H1 (cell line): ENCODE results near the gene YWHAE. TPM values are rescaled to one million over a fixed set of nuclear protein-coding genes. Genes with fewer than 3 reads are reported as not detected.

Source experiments
- CTCF ChIA-PET: fragments of 300-600 bp; sonication (Branson Sonifier 250); formaldehyde crosslinking; loops from one replicate; lab custom pipeline; 2021; ENCODE audit not compliant: partially characterized antibody; lab: Charles Lee
- POLR2A ChIA-PET: fragments of 300-600 bp; sonication (Branson Sonifier 250); formaldehyde crosslinking; loops from one replicate; lab custom pipeline; 2021; ENCODE audit warnings: inconsistent platforms; ENCODE audit not compliant: partially characterized antibody; lab: Charles Lee
- DNase-seq, 2 experiments: peaks; one replicate each; pipeline versions ENCODE4 v3.0.0 to v3.0.0-alpha.2; 2010 to 2022; ENCODE audit warnings: low spot score in 2 of 2, low read depth in 1 of 2, mixed read lengths in 1 of 2
- FAIRE-seq: peaks from 2 replicates; lab custom pipeline; 2011; peaks lifted over from hg19 to GRCh38; lab: Jason Lieb, UNC
- H2AFZ ChIP-seq: 2 replicates; pipeline ENCODE4 v1.8.1; 2012; ENCODE audit warnings: low read length, inconsistent platforms
- H2AK5ac ChIP-seq: 2 replicates; pipeline ENCODE4 v1.6.1; 2013; ENCODE audit warnings: low read depth, low read length
- H2BK120ac ChIP-seq: replicated peaks from 2 replicates; pipeline ENCODE3; 2013; ENCODE audit warnings: low read depth, low read length, inconsistent platforms
- H2BK12ac ChIP-seq: 2 replicates; pipeline ENCODE4 v1.6.1; 2013; ENCODE audit warnings: low read depth, low read length
- H2BK15ac ChIP-seq: 2 replicates; pipeline ENCODE4 v1.6.1; 2013; ENCODE audit warnings: low read length
- H2BK20ac ChIP-seq: 2 replicates; pipeline ENCODE4 v1.6.1; 2013; ENCODE audit warnings: low read length
- H2BK5ac ChIP-seq: 2 replicates; pipeline ENCODE4 v1.6.1; 2013; ENCODE audit warnings: low read depth, low read length
- H3K14ac ChIP-seq: 2 replicates; pipeline ENCODE4 v1.6.1; 2013; ENCODE audit warnings: inconsistent platforms; ENCODE audit not compliant: insufficient read length
- H3K18ac ChIP-seq: 2 replicates; pipeline ENCODE4 v1.6.1; 2013; ENCODE audit warnings: low read length; ENCODE audit errors: extremely low read depth
- H3K23ac ChIP-seq: 2 replicates; pipeline ENCODE4 v1.6.1; 2013; ENCODE audit warnings: inconsistent platforms; ENCODE audit not compliant: insufficient read length
- H3K23me2 ChIP-seq: 2 replicates; pipeline ENCODE4 v1.6.1; 2013; ENCODE audit warnings: low read depth, low read length
- H3K27ac ChIP-seq: 2 replicates; pipeline ENCODE4 v1.6.1; 2011; ENCODE audit warnings: low read depth, low read length, inconsistent platforms
- H3K27me3 ChIP-seq, 4 experiments: replicated peaks in 1 of 4; 1 replicate in 1 of 4; 2 replicates in 3 of 4; pipeline versions ENCODE4 v1.6.1 to v1.8.1; 2011 to 2013; ENCODE audit warnings: low read length in 3 of 4, mild to moderate bottlenecking in 3 of 4, inconsistent platforms in 2 of 4, mixed read lengths in 2 of 4, moderate library complexity in 1 of 4; ENCODE audit not compliant: control insufficient read depth in 3 of 4, insufficient read depth in 3 of 4; ENCODE audit errors: extremely low read depth in 1 of 4
- H3K36me3 ChIP-seq, 4 experiments: 2 replicates each; pipeline versions ENCODE4 v1.6.1 to v1.8.1; 2011 to 2013; ENCODE audit warnings: mild to moderate bottlenecking in 4 of 4, low read length in 3 of 4, moderate library complexity in 2 of 4, control low read depth in 1 of 4, inconsistent platforms in 1 of 4; ENCODE audit not compliant: insufficient read depth in 4 of 4, control insufficient read depth in 2 of 4
- H3K4ac ChIP-seq: replicated peaks from 2 replicates; pipeline ENCODE3; 2013; ENCODE audit warnings: low read length, low read depth, mixed read lengths, inconsistent platforms; ENCODE audit not compliant: insufficient read length
- H3K4me1 ChIP-seq, 4 experiments: replicated peaks in 1 of 4; 1 replicate in 1 of 4; 2 replicates in 3 of 4; pipeline versions ENCODE4 v1.6.1 to v1.8.1; 2011 to 2013; ENCODE audit warnings: low read length in 3 of 4, inconsistent platforms in 2 of 4, mixed read lengths in 1 of 4; ENCODE audit not compliant: insufficient read depth in 4 of 4, control insufficient read depth in 3 of 4
- H3K4me2 ChIP-seq, 2 experiments: 2 replicates each; pipeline versions ENCODE4 v1.6.1 to v1.8.1; 2011 to 2013; ENCODE audit warnings: low read depth in 2 of 2, low read length in 2 of 2, control low read depth in 1 of 2, inconsistent platforms in 1 of 2, mild to moderate bottlenecking in 1 of 2; ENCODE audit not compliant: insufficient read depth in 1 of 2
- H3K4me3 ChIP-seq, 4 experiments: fragments of 200-600, 300-600 bp in 1 of 4; sonication (generic), shearing (Covaris generic), sonication (Bioruptor Twin) in 1 of 4; 2 replicates each; pipeline versions ENCODE4 v1.5.1 to v1.8.1; 2011 to 2016; ENCODE audit warnings: low read length in 4 of 4, low read depth in 3 of 4, control low read depth in 2 of 4, inconsistent platforms in 2 of 4, mild to moderate bottlenecking in 2 of 4, mixed read lengths in 1 of 4, moderate library complexity in 1 of 4; ENCODE audit not compliant: insufficient read depth in 2 of 4; ENCODE audit errors: extremely low read depth in 1 of 4
- H3K56ac ChIP-seq: replicated peaks from 2 replicates; pipeline ENCODE3; 2013; ENCODE audit warnings: low read depth, mild to moderate bottlenecking, mixed read lengths, low read length, inconsistent platforms; ENCODE audit not compliant: insufficient read length
- H3K79me1 ChIP-seq: 2 replicates; pipeline ENCODE4 v1.6.1; 2013; ENCODE audit warnings: low read depth, low read length, control low read depth
- H3K79me2 ChIP-seq, 2 experiments: 2 replicates each; pipeline versions ENCODE4 v1.6.1 to v1.8.1; 2012 to 2013; ENCODE audit warnings: low read length in 2 of 2, mild to moderate bottlenecking in 2 of 2, inconsistent platforms in 1 of 2; ENCODE audit not compliant: insufficient read depth in 2 of 2, control insufficient read depth in 1 of 2
- H3K9ac ChIP-seq, 4 experiments: replicated peaks in 1 of 4; 1 replicate in 1 of 4; 2 replicates in 3 of 4; pipeline versions ENCODE4 v1.6.1 to v1.8.1; 2011 to 2013; ENCODE audit warnings: low read depth in 3 of 4, low read length in 3 of 4, control low read depth in 2 of 4, mild to moderate bottlenecking in 2 of 4, moderate library complexity in 2 of 4, inconsistent platforms in 1 of 4; ENCODE audit errors: extremely low read depth in 1 of 4
- H3K9me3 ChIP-seq, 2 experiments: 2 replicates each; pipeline versions ENCODE4 v1.6.1 to v1.8.1; 2012 to 2013; ENCODE audit warnings: mild to moderate bottlenecking in 2 of 2, moderate library complexity in 2 of 2, control low read depth in 1 of 2, inconsistent platforms in 1 of 2, low read depth in 1 of 2, low read length in 1 of 2, mixed read lengths in 1 of 2; ENCODE audit not compliant: insufficient read depth in 2 of 2
- H4K20me1 ChIP-seq, 2 experiments: replicated peaks in 1 of 2; 2 replicates each; pipeline versions ENCODE3 to v1.8.1; 2011 to 2013; ENCODE audit warnings: inconsistent platforms in 2 of 2, low read length in 2 of 2, mild to moderate bottlenecking in 1 of 2; ENCODE audit not compliant: insufficient read depth in 2 of 2, control insufficient read depth in 1 of 2
- H4K5ac ChIP-seq: 2 replicates; pipeline ENCODE4 v1.6.1; 2013; ENCODE audit warnings: low read length, low read depth, mixed read lengths, inconsistent platforms; ENCODE audit not compliant: insufficient read length
- H4K8ac ChIP-seq: 2 replicates; pipeline ENCODE4 v1.8.0; 2013; ENCODE audit warnings: mild to moderate bottlenecking, moderate library complexity, low read length, inconsistent platforms; ENCODE audit not compliant: insufficient read depth; ENCODE audit errors: extremely low read depth
- H4K91ac ChIP-seq: replicated peaks from 2 replicates; pipeline ENCODE3; 2013; ENCODE audit warnings: low read length, mixed read lengths, inconsistent platforms; ENCODE audit not compliant: insufficient read length
- CHD1 ChIP-seq: IDR thresholded peaks from 2 replicates; pipeline ENCODE4 v1.6.1; 2012; ENCODE audit warnings: low read depth, low read length, improper control_type of control experiment
- CTBP2 ChIP-seq: IDR thresholded peaks from 2 replicates; pipeline ENCODE4 v1.7.0; 2011; ENCODE audit warnings: borderline replicate concordance, mild to moderate bottlenecking, moderate library complexity, mixed read lengths, low read length; ENCODE audit not compliant: insufficient read depth, insufficient read length
- FOSL1 ChIP-seq: IDR thresholded peaks from 2 replicates; pipeline ENCODE4 v1.6.1; 2011; ENCODE audit warnings: mild to moderate bottlenecking, low read depth, low read length, moderate library complexity; ENCODE audit not compliant: insufficient read depth
- HDAC2 ChIP-seq, 2 experiments: fragments of 300-600 bp in 1 of 2; sonication (generic) in 1 of 2; IDR thresholded peaks; 2 replicates each; pipeline ENCODE4 v1.6.1; 2011 to 2012; ENCODE audit warnings: low read depth in 2 of 2, low read length in 2 of 2, mild to moderate bottlenecking in 2 of 2, moderate library complexity in 2 of 2, borderline replicate concordance in 1 of 2, inconsistent platforms in 1 of 2
- MAFK ChIP-seq: IDR thresholded peaks from 2 replicates; pipeline ENCODE4 v1.6.1; 2012; ENCODE audit warnings: low read depth, mild to moderate bottlenecking, improper control_type of control experiment, low read length
- POU5F1 ChIP-seq: IDR thresholded peaks from 2 replicates; pipeline ENCODE4 v1.6.1; 2011; ENCODE audit warnings: low read depth, mild to moderate bottlenecking, low read length, moderate library complexity
- RFX5 ChIP-seq: IDR thresholded peaks from 2 replicates; pipeline ENCODE4 v1.6.1; 2011; ENCODE audit warnings: low read depth, low read length, improper control_type of control experiment, borderline replicate concordance
- SP1 ChIP-seq: IDR thresholded peaks from 2 replicates; pipeline ENCODE4 v1.6.1; 2011; ENCODE audit warnings: low read depth, low read length
- SRF ChIP-seq: IDR thresholded peaks from 2 replicates; pipeline ENCODE4 v1.6.1; 2011; ENCODE audit warnings: mild to moderate bottlenecking, low read depth, low read length, moderate library complexity
- TAF1 ChIP-seq: IDR thresholded peaks from 2 replicates; pipeline ENCODE4 v1.6.1; 2011; ENCODE audit warnings: mild to moderate bottlenecking, low read depth, low read length
- TCF12 ChIP-seq: IDR thresholded peaks from 2 replicates; pipeline ENCODE4 v1.6.1; 2011; ENCODE audit warnings: low read depth, mild to moderate bottlenecking, low read length
- YY1 ChIP-seq: IDR thresholded peaks from 2 replicates; pipeline ENCODE4 v1.6.1; 2011; ENCODE audit warnings: low read depth, mild to moderate bottlenecking, low read length
- ZNF274 ChIP-seq: IDR thresholded peaks from 2 replicates; pipeline ENCODE4 v1.7.0; 2012; ENCODE audit warnings: low read length, borderline replicate concordance; ENCODE audit errors: extremely low read depth
- WGBS, 2 experiments: shearing (Covaris generic) in 1 of 2; methylation state at CpG; one replicate each; pipeline versions ENCODE4 v1.1.6 to v1.1.7; 2013 to 2015; ENCODE audit warnings: low lambda C conversion rate in 2 of 2, mixed read lengths in 2 of 2, inconsistent platforms in 1 of 2, low coverage in 1 of 2, missing lambda C conversion rate in 1 of 2; ENCODE audit not compliant: insufficient replicate concordance in 2 of 2, insufficient coverage in 1 of 2, insufficient read length in 1 of 2; ENCODE audit errors: extremely low coverage in 1 of 2, missing lambda C conversion rate in 1 of 2; 5-methylcytosine and 5-hydroxymethylcytosine counted together
- polyA plus RNA-seq, 7 experiments: library from polyadenylated mRNA; depleted of rRNA in 3 of 7; stranded (reverse) in 5 of 7; unstranded in 2 of 7; fragments of >200 nt in 5 of 7; fragments of 200-250 nt in 2 of 7; gene quantifications; 1 replicate in 5 of 7; 2 replicates in 1 of 7; 4 replicates in 1 of 7; pipeline versions ENCODE4 v1.2.1 to v1.2.3, GENCODE V29; 2011 to 2013; ENCODE audit warnings: missing spikeins in 2 of 7, mixed read lengths in 2 of 7
- total RNA-seq: library from RNA; stranded (reverse); fragmentation: NEBNext Ultra II Directional; extraction: Animal tissue kit (Norgen Biotek cat#: 25700); gene quantifications from 2 replicates; pipeline ENCODE4 v1.2.1, GENCODE V29; 2021

The YWHAE gene
- total and polyA plus RNA-seq, 2 of the 8 experiments (the other 6 are each of a cell fraction or from before 2014, with no cell fraction given) = 559 to 1,186 TPM

- Histone ChIP-seq H2BK120ac (no peak overlapping the region), H3K4me1 (peaks cover 0 to 7% (median 3%) of the 10 kb centered on the region in 4 experiments; a peak in 4 of 7 replicates), H3K23ac (no peak overlapping the region), H3K23me2 (no peaks in the 10 kb centered on the region), H4K91ac (no peak overlapping the region), H3K36me3 (peaks cover 0 to 6% (median 0%) of the 10 kb centered on the region in 4 experiments; a peak in 3 of 8 replicates), H3K27me3 (no peaks in the 10 kb centered on the region), H3K4ac (no peak overlapping the region), H3K4me2 (no peak overlapping the region), H2AK5ac (no peak overlapping the region), H2BK20ac (no peak overlapping the region), H3K18ac (no peak overlapping the region), H4K5ac (no peak overlapping the region), H4K20me1 (peaks cover 43 to 53% of the 10 kb centered on the region in 2 experiments), H3K56ac (no peak overlapping the region), H2BK5ac (no peak overlapping the region), H3K27ac (no peak overlapping the region), H3K79me2 (peaks cover 64 to 100% of the 10 kb centered on the region in 2 experiments), H3K4me3 (no peak overlapping the region), H3K9ac (no peak overlapping the region), H3K9me3 (no peaks in the 10 kb centered on the region), H2BK12ac (no peak overlapping the region), H3K79me1 (peaks cover 7% of the 10 kb centered on the region), H2BK15ac (no peak overlapping the region), H4K8ac (no peak overlapping the region), H3K14ac (no peak overlapping the region), H2AFZ (no peak overlapping the region)
- FAIRE-seq (no peak), DNase-seq (no peak)
- POLR2A ChIA-PET = interaction anchor here (0.6 to 3.4 kb wide), 8 partner anchors 8 to 66 kb away, joined by 3 to 18 read pairs (median 4); partner anchors contain the start of gene YWHAE
- WGBS, 2 experiments = 96% methylated on average over 16 of the region's 17 CpGs; no CpG with 5 or more reads in 1 of the 2 experiments
- CTCF ChIA-PET = interaction anchor here (1.1 to 2.3 kb wide), 6 partner anchors 17 to 161 kb away, joined by 4 to 7 read pairs (median 5); partner anchors contain the start of gene INPP5K
- no peak for TF ChIP-seq POU5F1
- no peak for TF ChIP-seq SRF
- TF ChIP-seq ZNF274 = no peak
- no peak for TF ChIP-seq FOSL1
- TF ChIP-seq SP1 = no peak
- TF ChIP-seq TAF1 = no peak
- TF ChIP-seq YY1 = no peak
- TF ChIP-seq HDAC2 (IDR thresholded peaks at IDR 0.05; ENCODE audit: borderline replicate concordance in 1 of 2, low read depth in 2 of 2, low read length in 2 of 2) = no peak
- no peak for TF ChIP-seq TCF12
- no peak for TF ChIP-seq CTBP2
- no peak for TF ChIP-seq RFX5
- TF ChIP-seq MAFK = no peak
- no peak for TF ChIP-seq CHD1
Measured at GRCh38 chr17:1371893-1372590, 28.0 kb downstream of the YWHAE start.
